SU-DHL-6 (cell line): ENCODE results near the gene ROCK2.

Experiments
- H2AFZ ChIP-seq: fragments of 200-600 bp; sonication (generic); 2 replicates; pipeline ENCODE4 v1.6.1; 2014; ENCODE audit warnings: low read depth, mild to moderate bottlenecking, moderate library complexity, mixed read lengths, antibody characterized with exemption, low read length; ENCODE audit not compliant: severe bottlenecking
- H3F3A ChIP-seq: fragments of 200-600 bp; shearing (Covaris generic); 2 replicates; pipeline ENCODE4 v1.6.0; 2016; ENCODE audit warnings: antibody characterized with exemption, mild to moderate bottlenecking; ENCODE audit not compliant: insufficient read depth
- H3K27ac ChIP-seq: fragments of 200-600 bp; sonication (generic); 2 replicates; pipeline ENCODE4 v1.5.1; 2016; ENCODE audit warnings: low read depth, mild to moderate bottlenecking, low read length, moderate library complexity, mixed read lengths
- H3K27me3 ChIP-seq: fragments of 200-600 bp; sonication (generic), shearing (Covaris generic); 2 replicates; pipeline ENCODE4 v1.6.0; 2014; ENCODE audit warnings: mild to moderate bottlenecking, low read length
- H3K36me3 ChIP-seq: fragments of 200-600 bp; sonication (generic); 2 replicates; pipeline ENCODE4 v1.6.1; 2014; ENCODE audit warnings: mild to moderate bottlenecking, low read length, mixed read lengths
- H3K4me2 ChIP-seq: fragments of 300-600, 200-600 bp; shearing (Covaris generic), sonication (generic); 2 replicates; pipeline ENCODE4 v1.6.0; 2014; ENCODE audit warnings: low read length, low read depth, mild to moderate bottlenecking; ENCODE audit not compliant: poor library complexity, severe bottlenecking
- H3K4me3 ChIP-seq: fragments of 200-600 bp; sonication (generic); 2 replicates; pipeline ENCODE4 v1.5.1; 2014; ENCODE audit warnings: antibody characterized with exemption, low read length, mild to moderate bottlenecking, mixed read lengths; ENCODE audit not compliant: insufficient read depth, poor library complexity, severe bottlenecking
- H3K79me2 ChIP-seq: fragments of 200-600 bp; sonication (generic); 2 replicates; pipeline ENCODE4 v1.6.1; 2014; ENCODE audit warnings: mild to moderate bottlenecking, low read length, moderate library complexity; ENCODE audit not compliant: insufficient read depth
- H3K9ac ChIP-seq: fragments of 200-600 bp; sonication (generic); 2 replicates; pipeline ENCODE4 v1.7.0; 2014; ENCODE audit warnings: mild to moderate bottlenecking, low read length
- H3K9me2 ChIP-seq: fragments of 200-600 bp; sonication (generic); replicated peaks from 2 replicates; pipeline ENCODE4 v1.6.1; 2014; ENCODE audit warnings: low read length; ENCODE audit not compliant: insufficient read depth
- H3K9me3 ChIP-seq: fragments of 200-600 bp; sonication (generic); 2 replicates; pipeline ENCODE4 v1.6.1; 2014; ENCODE audit warnings: low read length, mixed read lengths; ENCODE audit not compliant: insufficient read depth
- H4K20me1 ChIP-seq: fragments of 200-600 bp; sonication (generic); 2 replicates; pipeline ENCODE4 v1.6.1; 2014; ENCODE audit warnings: low read depth, mild to moderate bottlenecking, antibody characterized with exemption, low read length, moderate library complexity, mixed read lengths
- EZH2phosphoT487 ChIP-seq: fragments of 200-600 bp; sonication (generic), shearing (Covaris generic); conservative IDR thresholded peaks from 2 replicates; pipeline ENCODE4 v1.6.1; 2018; ENCODE audit warnings: mild to moderate bottlenecking, antibody characterized with exemption, low read length, moderate library complexity, mixed read lengths
- TF ChIP-seq, protein P1 (sequence below): fragments of 200-600 bp; sonication (generic); IDR thresholded peaks from one replicate; pipeline ENCODE4 v1.5.1; 2017; ENCODE audit warnings: antibody characterized with exemption, mild to moderate bottlenecking, low read length, moderate library complexity; ENCODE audit not compliant: insufficient read depth, poor library complexity, severe bottlenecking

ROCK2 gene

DNA sequence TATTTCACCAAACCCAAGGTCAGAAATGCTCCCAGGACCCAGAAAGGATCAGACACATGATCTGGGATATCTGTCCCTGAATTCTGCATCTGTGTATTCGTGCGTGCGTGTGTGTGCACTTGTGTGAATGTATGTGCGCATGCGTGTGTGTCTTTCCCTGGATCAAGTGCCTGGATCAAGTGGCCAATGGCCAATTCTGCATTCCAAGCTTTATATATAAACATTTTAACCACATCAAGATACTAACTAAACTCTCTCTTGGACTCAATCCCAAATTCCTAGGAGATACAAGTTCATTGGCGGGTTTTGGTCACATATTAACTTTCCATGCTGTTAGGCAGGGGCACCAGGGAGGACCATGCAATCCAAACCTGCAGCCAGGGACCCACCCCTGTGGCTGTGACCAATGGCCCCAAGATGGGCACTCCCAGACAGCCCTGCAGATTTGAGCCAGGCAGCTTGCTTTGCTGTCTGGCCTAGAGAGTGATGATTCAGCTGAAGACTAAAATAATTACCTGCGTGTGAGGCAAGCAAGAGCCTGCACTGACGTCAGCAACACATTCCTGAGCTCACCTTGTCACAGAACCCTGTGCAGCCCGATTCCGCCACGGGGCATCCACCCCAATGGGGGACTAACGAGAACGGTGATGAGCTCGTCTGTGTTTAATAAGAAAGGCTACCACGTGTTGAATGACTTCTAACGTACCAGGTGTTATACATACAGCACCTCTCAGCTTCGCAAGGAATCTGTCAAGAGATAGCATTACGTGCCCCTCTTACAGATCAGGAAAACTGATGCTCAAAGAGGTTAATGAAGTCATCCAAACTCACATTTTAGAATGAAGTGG, 45.3 kb upstream of the ROCK2 start:
- no peak overlapping the region for H3K4me2 ChIP-seq
- H3K36me3 ChIP-seq, result no peaks in the 10 kb centered on the region
- no peaks in the 10 kb centered on the region for H3K27me3 ChIP-seq
- H3K9me2 ChIP-seq, result no peaks in the 10 kb centered on the region
- TF ChIP-seq, protein P1, sequence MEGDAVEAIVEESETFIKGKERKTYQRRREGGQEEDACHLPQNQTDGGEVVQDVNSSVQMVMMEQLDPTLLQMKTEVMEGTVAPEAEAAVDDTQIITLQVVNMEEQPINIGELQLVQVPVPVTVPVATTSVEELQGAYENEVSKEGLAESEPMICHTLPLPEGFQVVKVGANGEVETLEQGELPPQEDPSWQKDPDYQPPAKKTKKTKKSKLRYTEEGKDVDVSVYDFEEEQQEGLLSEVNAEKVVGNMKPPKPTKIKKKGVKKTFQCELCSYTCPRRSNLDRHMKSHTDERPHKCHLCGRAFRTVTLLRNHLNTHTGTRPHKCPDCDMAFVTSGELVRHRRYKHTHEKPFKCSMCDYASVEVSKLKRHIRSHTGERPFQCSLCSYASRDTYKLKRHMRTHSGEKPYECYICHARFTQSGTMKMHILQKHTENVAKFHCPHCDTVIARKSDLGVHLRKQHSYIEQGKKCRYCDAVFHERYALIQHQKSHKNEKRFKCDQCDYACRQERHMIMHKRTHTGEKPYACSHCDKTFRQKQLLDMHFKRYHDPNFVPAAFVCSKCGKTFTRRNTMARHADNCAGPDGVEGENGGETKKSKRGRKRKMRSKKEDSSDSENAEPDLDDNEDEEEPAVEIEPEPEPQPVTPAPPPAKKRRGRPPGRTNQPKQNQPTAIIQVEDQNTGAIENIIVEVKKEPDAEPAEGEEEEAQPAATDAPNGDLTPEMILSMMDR, result no peak
- TF ChIP-seq EZH2phosphoT487, result no peak
- no peaks in the 10 kb centered on the region for H4K20me1 ChIP-seq
- H3K27ac ChIP-seq, result no peak overlapping the region
- H2AFZ ChIP-seq, result no peak overlapping the region
- no peaks in the 10 kb centered on the region for H3K79me2 ChIP-seq
- H3K9ac ChIP-seq, result no peak overlapping the region
- no peaks in the 10 kb centered on the region for H3K9me3 ChIP-seq
- no peaks in the 10 kb centered on the region for H3F3A ChIP-seq
- no peak overlapping the region for H3K4me3 ChIP-seq

DNA sequence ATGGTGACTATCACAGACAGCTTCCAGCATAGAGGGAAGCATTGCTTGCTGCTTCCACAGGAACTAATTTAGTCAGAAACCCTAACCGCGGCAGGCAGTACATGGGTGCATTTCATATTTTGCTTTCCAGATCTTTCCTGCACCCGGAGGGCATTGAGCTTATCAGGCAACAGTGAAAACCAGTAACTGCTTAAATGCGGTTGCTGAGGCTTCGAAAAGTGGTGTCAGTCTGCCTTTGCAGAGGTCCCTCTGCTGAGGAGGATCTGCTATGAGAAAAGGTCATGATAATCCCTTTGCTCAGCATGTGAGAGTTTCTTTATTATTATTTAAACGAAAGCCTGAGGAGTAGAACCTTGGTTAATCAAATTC, 44.6 kb upstream of the ROCK2 start:
- Histone ChIP-seq H3K9me3 (no peaks in the 10 kb centered on the region), H3K36me3 (no peaks in the 10 kb centered on the region), H3K4me3 (no peak overlapping the region), H3K27ac (no peak overlapping the region), H2AFZ (no peak overlapping the region), H4K20me1 (no peaks in the 10 kb centered on the region), H3K9me2 (no peaks in the 10 kb centered on the region), H3K27me3 (no peaks in the 10 kb centered on the region), H3K9ac (no peak overlapping the region), H3F3A (no peaks in the 10 kb centered on the region), H3K79me2 (no peaks in the 10 kb centered on the region), H3K4me2 (no peak overlapping the region)
- TF ChIP-seq, protein P1, result no peak
- no peak for TF ChIP-seq EZH2phosphoT487

DNA sequence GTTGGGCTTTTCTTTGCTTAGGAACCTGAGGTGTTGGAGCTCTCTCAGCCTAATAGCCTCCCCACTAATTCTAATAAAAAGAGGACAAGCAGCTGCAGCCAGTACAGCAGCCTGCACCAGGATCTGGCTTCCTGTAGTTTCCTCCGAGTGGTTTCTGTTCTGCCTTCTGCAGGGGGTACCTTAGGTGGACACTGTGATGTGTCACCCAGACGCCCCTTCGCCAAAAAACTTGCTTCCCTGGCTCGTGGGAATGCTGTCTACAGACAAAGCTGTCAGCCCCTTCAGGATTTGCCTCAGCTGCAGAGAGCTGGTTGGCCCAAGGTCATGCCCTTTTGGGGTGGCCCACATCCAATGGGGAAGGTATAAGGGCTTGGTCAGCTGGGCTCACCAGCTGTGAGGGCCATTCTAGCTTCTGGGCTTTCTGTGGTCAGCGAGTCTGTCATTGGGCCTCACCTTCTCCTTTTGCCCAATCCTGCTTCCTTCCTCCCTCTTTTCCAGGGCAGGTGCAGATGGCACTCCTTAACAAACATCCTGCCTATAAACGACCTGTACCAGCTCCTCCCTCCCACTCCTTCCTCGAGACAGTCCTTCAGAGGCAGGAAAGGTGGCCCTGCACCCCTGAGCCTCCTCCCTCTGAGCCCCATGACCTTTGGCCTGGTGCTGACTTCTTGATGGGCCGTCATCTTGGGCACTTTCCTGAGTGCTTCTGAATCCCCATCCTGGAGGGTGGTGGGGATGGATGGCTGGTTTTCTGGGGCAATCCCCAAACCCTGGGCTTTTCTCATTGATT, 44.0 kb upstream of the ROCK2 start:
- H3K4me2 ChIP-seq, result no peak overlapping the region
- no peaks in the 10 kb centered on the region for H3K9me3 ChIP-seq
- H3K27me3 ChIP-seq, result no peaks in the 10 kb centered on the region
- H4K20me1 ChIP-seq, result no peaks in the 10 kb centered on the region
- TF ChIP-seq EZH2phosphoT487, result no peak
- TF ChIP-seq, protein P1, result no peak
- H3F3A ChIP-seq, result no peaks in the 10 kb centered on the region
- no peaks in the 10 kb centered on the region for H3K36me3 ChIP-seq
- H3K27ac ChIP-seq, result no peak overlapping the region
- H3K9ac ChIP-seq, result no peak overlapping the region
- H2AFZ ChIP-seq, result no peak overlapping the region
- no peaks in the 10 kb centered on the region for H3K79me2 ChIP-seq
- no peaks in the 10 kb centered on the region for H3K9me2 ChIP-seq
- H3K4me3 ChIP-seq, result no peak overlapping the region
